Transverse colon (tissue), 4 donors: ENCODE measurements around the gene CFAP157. TPM values are rescaled to one million over a fixed set of nuclear protein-coding genes. Genes with fewer than 3 reads are reported as not detected.

Source experiments
- DNase-seq: peaks from one replicate; pipeline ENCODE4 v3.0.0-alpha.2; 2019
- H3K27ac ChIP-seq, 4 donors: fragments of 200-600 bp; sonication (generic); 2 replicates each; pipeline ENCODE4 v1.5.1; 2016 to 2018; ENCODE audit warnings: inconsistent platforms in 4 of 4
- H3K27me3 ChIP-seq: fragments of 200-600 bp; sonication (generic); 2 replicates; pipeline ENCODE4 v1.5.1; 2017; ENCODE audit warnings: inconsistent platforms
- H3K36me3 ChIP-seq, 4 donors: fragments of 200-600 bp; sonication (generic); 2 replicates each; pipeline ENCODE4 v1.5.1; 2017 to 2019; ENCODE audit warnings: inconsistent platforms in 4 of 4
- H3K4me1 ChIP-seq, 4 donors: fragments of 200-600 bp; sonication (generic); 2 replicates each; pipeline ENCODE4 v1.5.1; 2017 to 2020; ENCODE audit warnings: inconsistent platforms in 4 of 4
- H3K4me3 ChIP-seq, 4 donors: fragments of 200-600 bp; sonication (generic); 1 replicate in 1 of 4; 2 replicates in 3 of 4; pipeline versions ENCODE4 v1.5.1 to v1.6.1; 2017 to 2019; ENCODE audit warnings: inconsistent platforms in 4 of 4
- H3K9me3 ChIP-seq, 2 donors: fragments of 200-600 bp; sonication (generic); 2 replicates each; pipeline ENCODE4 v1.5.1; 2017 to 2019; ENCODE audit warnings: inconsistent platforms in 2 of 2
- EP300 ChIP-seq: sonication (generic); formaldehyde crosslinking; IDR thresholded peaks from one replicate; pipeline ENCODE4 v1.6.1; 2017; ENCODE audit warnings: antibody characterized with exemption, low read depth
- POLR2A ChIP-seq: fragments of 450-650 bp; IDR thresholded peaks from one replicate; pipeline ENCODE4 v1.6.1; 2016; ENCODE audit warnings: antibody characterized with exemption, mild to moderate bottlenecking, moderate library complexity
- POLR2AphosphoS5 ChIP-seq, 3 donors: sonication (generic); formaldehyde crosslinking; IDR thresholded peaks; one replicate each; pipeline ENCODE4 v1.6.1; 2016; ENCODE audit warnings: antibody characterized with exemption in 3 of 3
- WGBS, 2 donors: methylation state at CpG; one replicate each; pipeline ENCODE4 v1.1.5; 2018; ENCODE audit warnings: low coverage in 1 of 2; 5-methylcytosine and 5-hydroxymethylcytosine counted together
- in situ Hi-C, 4 donors: fragments of 200-750 bp; cut with MboI; loops; one replicate each; pipeline versions ENCODE4 v1.15.0 to v1.15.1; 2017; ENCODE audit warnings: low sequenced_read_pairs in 3 of 4, low pct_ligation_motif_present in 1 of 4, low pct_unique_long_range_greater_than_20kb in 1 of 4
- intact Hi-C: fragments of 100-400 bp; cut with DNase I; formaldehyde crosslinking; loops from one replicate; pipeline ENCODE4 v1.15.1; 2023; ENCODE audit warnings: low total_unique reads
- total RNA-seq, 4 donors: library from RNA; depleted of rRNA; stranded (reverse); fragments of >200 nt; gene quantifications; one replicate each; pipeline ENCODE4 v1.1.0, GENCODE V29; 2016
- TF ChIP-seq, protein P1 (sequence below), 5 experiments: fragments of 200-600 bp in 3 of 5; fragments of 450-650 bp in 2 of 5; sonication (generic) in 3 of 5; IDR thresholded peaks; 1 replicate in 2 of 5; 2 replicates in 3 of 5; pipeline ENCODE4 v1.5.1; 2016 to 2017; ENCODE audit warnings: antibody characterized with exemption in 5 of 5, inconsistent platforms in 3 of 5, mild to moderate bottlenecking in 2 of 5, moderate library complexity in 1 of 5

CFAP157 gene
- total RNA-seq, 4 donors from 2014 or later: not detected

DNA sequence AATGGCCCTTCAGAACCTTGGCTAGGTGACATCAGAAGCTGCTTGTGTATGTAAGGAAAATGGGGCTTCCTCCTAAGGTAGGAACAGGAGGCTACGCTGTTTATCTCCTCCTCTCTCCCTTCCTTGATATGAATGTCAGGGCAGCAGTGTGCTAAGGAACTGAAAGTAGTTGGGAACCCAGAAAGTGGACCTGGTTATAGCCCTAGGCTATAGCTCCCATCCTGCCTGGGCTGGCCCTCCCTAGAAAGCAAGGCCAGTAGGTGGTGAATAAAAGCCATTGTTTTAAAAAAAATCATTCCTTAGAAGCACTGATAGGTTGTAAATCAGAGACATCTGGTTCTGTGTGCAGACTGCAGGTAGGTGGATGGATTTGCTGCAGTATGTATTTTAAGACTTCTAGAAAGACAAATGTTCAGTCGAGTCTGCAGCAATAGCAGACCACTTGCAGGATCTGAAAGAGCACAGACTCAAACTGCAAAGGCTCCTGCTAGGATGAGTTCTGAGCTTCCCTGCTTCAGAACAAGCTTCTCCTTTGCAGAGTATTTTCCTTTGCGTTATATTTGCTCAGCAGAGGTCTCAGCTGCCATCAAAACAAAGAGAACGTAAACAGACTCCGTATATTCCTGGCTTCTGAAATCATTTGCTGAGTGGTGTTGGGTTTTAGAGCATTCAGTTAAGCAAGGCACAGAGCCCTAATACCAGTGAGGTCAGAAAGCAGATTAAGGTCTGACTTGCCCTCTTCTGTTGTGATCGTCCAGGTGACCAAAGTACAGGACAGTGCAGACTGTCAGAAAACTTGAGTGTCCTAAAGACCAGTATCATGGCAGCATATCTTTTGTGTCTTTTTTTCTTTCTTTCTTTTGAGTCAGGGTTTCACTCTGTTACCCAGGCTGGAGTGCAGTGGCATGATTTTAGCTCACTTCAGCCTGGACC lies 20.1 kb upstream of the CFAP157 start:
- no peak for TF ChIP-seq POLR2AphosphoS5 (IDR thresholded peaks at IDR 0.05)
- TF ChIP-seq, protein P1, sequence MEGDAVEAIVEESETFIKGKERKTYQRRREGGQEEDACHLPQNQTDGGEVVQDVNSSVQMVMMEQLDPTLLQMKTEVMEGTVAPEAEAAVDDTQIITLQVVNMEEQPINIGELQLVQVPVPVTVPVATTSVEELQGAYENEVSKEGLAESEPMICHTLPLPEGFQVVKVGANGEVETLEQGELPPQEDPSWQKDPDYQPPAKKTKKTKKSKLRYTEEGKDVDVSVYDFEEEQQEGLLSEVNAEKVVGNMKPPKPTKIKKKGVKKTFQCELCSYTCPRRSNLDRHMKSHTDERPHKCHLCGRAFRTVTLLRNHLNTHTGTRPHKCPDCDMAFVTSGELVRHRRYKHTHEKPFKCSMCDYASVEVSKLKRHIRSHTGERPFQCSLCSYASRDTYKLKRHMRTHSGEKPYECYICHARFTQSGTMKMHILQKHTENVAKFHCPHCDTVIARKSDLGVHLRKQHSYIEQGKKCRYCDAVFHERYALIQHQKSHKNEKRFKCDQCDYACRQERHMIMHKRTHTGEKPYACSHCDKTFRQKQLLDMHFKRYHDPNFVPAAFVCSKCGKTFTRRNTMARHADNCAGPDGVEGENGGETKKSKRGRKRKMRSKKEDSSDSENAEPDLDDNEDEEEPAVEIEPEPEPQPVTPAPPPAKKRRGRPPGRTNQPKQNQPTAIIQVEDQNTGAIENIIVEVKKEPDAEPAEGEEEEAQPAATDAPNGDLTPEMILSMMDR (IDR thresholded peaks at IDR 0.05): no peak
- no peak for TF ChIP-seq EP300
- TF ChIP-seq POLR2A: no peak
- in situ Hi-C loops: no loop called here
- H3K4me3 ChIP-seq: no peak overlapping the region
- intact Hi-C loops: no loop called here
- 64 to 70% methylated on average over 6 of the region's 6 CpGs for WGBS, 2 donors
- no peak for DNase-seq
- no peaks in the 10 kb centered on the region for H3K36me3 ChIP-seq
- no peaks in the 10 kb centered on the region for H3K27me3 ChIP-seq
- H3K4me1 ChIP-seq: no peaks in the 10 kb centered on the region
- no peak overlapping the region for H3K27ac ChIP-seq
- H3K9me3 ChIP-seq: no peaks in the 10 kb centered on the region

DNA sequence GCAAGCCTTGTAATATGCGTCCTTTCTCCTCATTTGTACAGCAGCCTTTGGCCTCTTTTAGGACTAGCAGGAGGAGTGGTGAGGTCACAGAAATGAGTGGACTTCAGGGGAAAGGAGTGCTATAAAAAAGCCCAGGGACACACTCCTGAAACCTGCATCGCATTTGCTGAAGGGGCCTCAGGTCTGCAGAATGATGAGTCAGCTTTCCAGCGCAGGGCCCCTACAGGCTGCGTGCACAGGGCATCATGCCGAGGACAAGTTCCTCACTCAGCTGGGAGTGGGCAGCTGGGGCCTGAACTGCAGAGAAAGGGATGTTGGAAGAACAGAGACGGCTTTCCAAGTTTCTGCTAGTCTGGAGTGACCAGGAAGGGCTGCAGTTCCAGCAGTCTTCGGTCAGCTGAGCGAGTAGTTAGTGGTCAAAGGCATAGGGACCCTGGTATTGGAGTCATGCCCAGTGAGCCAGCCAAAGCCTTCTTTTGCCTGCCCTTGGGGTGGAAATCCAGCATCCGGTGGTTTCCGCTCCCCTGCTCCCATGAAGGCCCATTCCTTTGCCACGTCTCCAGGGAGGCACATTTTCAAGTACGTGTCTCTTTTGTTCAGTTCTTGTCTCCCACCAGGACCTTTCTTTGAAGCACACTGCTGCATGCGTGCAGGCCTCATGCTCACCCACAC lies 17.3 kb upstream of the CFAP157 start:
- Histone ChIP-seq H3K27me3 (no peaks in the 10 kb centered on the region), H3K9me3 (no peaks in the 10 kb centered on the region), H3K4me3 (no peak overlapping the region), H3K27ac (no peak overlapping the region), H3K4me1 (no peaks in the 10 kb centered on the region), H3K36me3 (no peaks in the 10 kb centered on the region)
- no peak for TF ChIP-seq POLR2AphosphoS5 (IDR thresholded peaks at IDR 0.05)
- no peak for TF ChIP-seq POLR2A
- no peak for TF ChIP-seq EP300
- TF ChIP-seq, protein P1 (IDR thresholded peaks at IDR 0.05): no peak
- in situ Hi-C loops: no loop called here
- DNase-seq: no peak
- WGBS, 2 donors: 94 to 100% methylated on average over 1 to 13 of the region's 13 CpGs
- intact Hi-C loops: no loop called here

GRCh38 chr9:127690735-127691134 lies 16.1 kb upstream of the CFAP157 start:
- Histone ChIP-seq H3K27me3 (no peaks in the 10 kb centered on the region), H3K4me3 (no peak overlapping the region), H3K4me1 (no peaks in the 10 kb centered on the region), H3K36me3 (no peaks in the 10 kb centered on the region), H3K9me3 (no peaks in the 10 kb centered on the region), H3K27ac (no peak overlapping the region)
- intact Hi-C loops: no loop called here
- 90 to 96% methylated on average over 7 to 10 of the region's 10 CpGs for WGBS, 2 donors
- in situ Hi-C loops: no loop called here
- TF ChIP-seq, protein P1 (IDR thresholded peaks at IDR 0.05): no peak
- TF ChIP-seq POLR2AphosphoS5 (IDR thresholded peaks at IDR 0.05) (no peak), POLR2A (no peak), EP300 (no peak)
- no peak for DNase-seq

DNA sequence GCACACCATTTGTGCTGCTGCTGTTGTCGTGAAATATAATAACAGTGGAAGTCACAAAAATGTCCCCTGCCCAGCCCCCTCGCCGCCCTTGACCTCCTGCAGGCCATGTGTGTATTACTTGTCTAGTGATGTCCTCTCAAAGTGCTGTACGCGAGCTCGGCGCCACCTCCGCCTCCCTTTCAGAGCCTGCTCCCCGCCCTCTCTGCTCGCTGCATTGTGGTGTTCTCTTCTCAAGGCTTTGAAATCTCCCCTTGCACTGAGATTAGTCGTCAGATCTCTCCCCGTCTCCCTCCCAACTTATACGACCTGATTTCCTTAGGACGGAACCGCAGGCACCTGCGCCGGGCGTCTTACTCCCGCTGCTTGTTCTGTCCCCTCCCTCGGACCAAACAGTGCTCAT lies 14.7 kb upstream of the CFAP157 start:
- intact Hi-C loops: no loop called here
- WGBS, 2 donors: 85 to 88% methylated on average over 9 to 20 of the region's 20 CpGs
- H3K36me3 ChIP-seq: no peaks in the 10 kb centered on the region

More for the DNA sequence above, 14.7 kb upstream of the CFAP157 start:
- H3K9me3 ChIP-seq: no peaks in the 10 kb centered on the region
- no peaks in the 10 kb centered on the region for H3K4me1 ChIP-seq
- no peaks in the 10 kb centered on the region for H3K27me3 ChIP-seq
- no peak overlapping the region for H3K4me3 ChIP-seq
- in situ Hi-C loops: no loop called here
- DNase-seq: no peak
- no peak overlapping the region for H3K27ac ChIP-seq
- no peak for TF ChIP-seq POLR2AphosphoS5 (IDR thresholded peaks at IDR 0.05)
- no peak for TF ChIP-seq POLR2A
